ENCODE measurements around the gene DAPK1. TPM values are rescaled to one million over a fixed set of nuclear protein-coding genes. Genes with fewer than 3 reads are reported as not detected.

Gene DAPK1
- total and polyA plus RNA-seq, 2 donors, result 12.1 to 79.2 TPM

Small RNA genes lying within 50 kb of the gene (small RNA-seq; reads per million reads assigned to genes)
- gene AL161787.1, result 0.09 reads per million

Other genes starting within 250 kb of the DAPK1 start
- 85.7 TPM for gene CTSL, start 228.3 kb downstream of the DAPK1 start, total RNA-seq
- gene CTSL, start 228.3 kb downstream of the DAPK1 start, polyA plus RNA-seq, result 360 TPM

Measured in urinary bladder (tissue), 2 donors.